Muscle of leg (tissue), 11 donors: ENCODE measurements around the gene SEL1L. TPM values are rescaled to one million over a fixed set of nuclear protein-coding genes. Genes with fewer than 3 reads are reported as not detected.

Experiments used
- DNase-seq: peaks from one replicate; pipeline ENCODE4 v3.0.0; 2013
- H3K27ac ChIP-seq: one replicate; pipeline ENCODE4 v1.5.1; 2013; ENCODE audit warnings: mild to moderate bottlenecking, low read length, control low read depth
- H3K27me3 ChIP-seq: one replicate; pipeline ENCODE4 v1.6.1; 2013; ENCODE audit warnings: low read length; ENCODE audit not compliant: control insufficient read depth, insufficient read depth
- H3K36me3 ChIP-seq: one replicate; pipeline ENCODE4 v1.6.1; 2013; ENCODE audit warnings: low read length; ENCODE audit not compliant: control insufficient read depth, insufficient read depth
- H3K4me1 ChIP-seq: one replicate; pipeline ENCODE4 v1.6.1; 2013; ENCODE audit warnings: low read length; ENCODE audit not compliant: control insufficient read depth, insufficient read depth
- H3K4me3 ChIP-seq: one replicate; pipeline ENCODE4 v1.5.1; 2013; ENCODE audit warnings: low read length, control low read depth
- H3K9me3 ChIP-seq: replicated peaks from 2 replicates; pipeline ENCODE4 v1.6.1; 2013; ENCODE audit warnings: low read depth, low read length; ENCODE audit not compliant: control insufficient read depth
- WGBS: methylation state at CpG from one replicate; pipeline ENCODE4 v1.1.5; 2013; ENCODE audit warnings: missing lambda C conversion rate; ENCODE audit not compliant: insufficient coverage; 5-methylcytosine and 5-hydroxymethylcytosine counted together
- polyA plus RNA-seq, 8 donors: library from polyadenylated mRNA; unstranded; fragments of 120-200 nt; gene quantifications; one replicate each; pipeline versions ENCODE4 v1.2.1 to v1.2.3, GENCODE V29; 2013; ENCODE audit warnings: inconsistent platforms in 1 of 8, low replicate concordance in 1 of 8; ENCODE audit not compliant: insufficient read length in 8 of 8, insufficient read depth in 1 of 8
- total RNA-seq: library from RNA; stranded (reverse); fragments of 120-200 nt; gene quantifications from one replicate; pipeline ENCODE4 v1.2.4, GENCODE V29; 2013

Gene SEL1L
- total and polyA plus RNA-seq, 9 donors, result 22.2 to 48.1 (median 36.1) TPM

GRCh38 chr14:81534510-81535074 is 939 bp upstream of the SEL1L start:
- Histone ChIP-seq H3K9me3 (no peaks in the 10 kb centered on the region), H3K4me1 (peaks cover 2% of the 10 kb centered on the region), H3K27me3 (no peaks in the 10 kb centered on the region), H3K27ac (no peak overlapping the region), H3K36me3 (peaks cover 2% of the 10 kb centered on the region), H3K4me3 (no peak overlapping the region)
- WGBS, result 97% methylated on average over 8 of the region's 8 CpGs
- DNase-seq, result peak; percentile 4

GRCh38 chr14:81533212-81533535 is 479 bp downstream of the SEL1L start:
- Histone ChIP-seq H3K4me3 (peak overlapping the region; percentile 98), H3K9me3 (no peaks in the 10 kb centered on the region), H3K36me3 (peaks cover 2% of the 10 kb centered on the region), H3K27me3 (no peaks in the 10 kb centered on the region), H3K4me1 (peaks cover 2% of the 10 kb centered on the region), H3K27ac (peak overlapping the region; percentile 73)
- no peak for DNase-seq
- WGBS, result 7% methylated on average over 3 of the region's 10 CpGs

- H3K27me3 ChIP-seq, result no peaks in the 10 kb centered on the region
- peaks cover 2% of the 10 kb centered on the region for H3K4me1 ChIP-seq
- no peak overlapping the region for H3K27ac ChIP-seq
- WGBS, result no CpG with 5 or more reads among the region's 2 CpGs
- no peak for DNase-seq
- no peaks in the 10 kb centered on the region for H3K9me3 ChIP-seq
- peaks cover 13% of the 10 kb centered on the region for H3K36me3 ChIP-seq
- no peak overlapping the region for H3K4me3 ChIP-seq
These were observed 4.3 kb downstream of the SEL1L start for GRCh38 chr14:81529391-81529790.

- H3K36me3 ChIP-seq, result peaks cover 21% of the 10 kb centered on the region
- H3K27me3 ChIP-seq, result no peaks in the 10 kb centered on the region
- H3K4me3 ChIP-seq, result no peak overlapping the region
- H3K9me3 ChIP-seq, result no peaks in the 10 kb centered on the region
- DNase-seq, result no peak
- H3K4me1 ChIP-seq, result no peaks in the 10 kb centered on the region
- no CpG with 5 or more reads among the region's 1 CpG for WGBS
- no peak overlapping the region for H3K27ac ChIP-seq
These were observed 8.5 kb downstream of the SEL1L start for GRCh38 chr14:81525129-81525528.

- DNase-seq, result no peak
- Histone ChIP-seq H3K27me3 (no peaks in the 10 kb centered on the region), H3K4me3 (no peak overlapping the region), H3K27ac (no peak overlapping the region), H3K4me1 (no peaks in the 10 kb centered on the region), H3K9me3 (no peaks in the 10 kb centered on the region), H3K36me3 (peaks cover 33% of the 10 kb centered on the region)
- WGBS, result 100% methylated on average over 2 of the region's 2 CpGs
These were observed 10.0 kb downstream of the SEL1L start for GRCh38 chr14:81523616-81524015.

GRCh38 chr14:81523016-81523415 is 10.6 kb downstream of the SEL1L start:
- no peak overlapping the region for H3K4me3 ChIP-seq
- H3K9me3 ChIP-seq, result no peaks in the 10 kb centered on the region
- DNase-seq, result no peak
- H3K36me3 ChIP-seq, result peaks cover 35% of the 10 kb centered on the region
- H3K27me3 ChIP-seq, result no peaks in the 10 kb centered on the region
- H3K27ac ChIP-seq, result no peak overlapping the region
- H3K4me1 ChIP-seq, result peaks cover 1% of the 10 kb centered on the region
- WGBS, result no CpG with 5 or more reads among the region's 4 CpGs

GRCh38 chr14:81521356-81521755 is 12.3 kb downstream of the SEL1L start:
- Histone ChIP-seq H3K4me1 (peaks cover 12% of the 10 kb centered on the region), H3K4me3 (no peak overlapping the region), H3K36me3 (peaks cover 34% of the 10 kb centered on the region), H3K9me3 (no peaks in the 10 kb centered on the region), H3K27me3 (no peaks in the 10 kb centered on the region), H3K27ac (no peak overlapping the region)
- no peak for DNase-seq
- no CpG with 5 or more reads among the region's 4 CpGs for WGBS

- Histone ChIP-seq H3K4me3 (no peak overlapping the region), H3K36me3 (peaks cover 39% of the 10 kb centered on the region), H3K27ac (peak overlapping the region; percentile 42), H3K27me3 (no peaks in the 10 kb centered on the region), H3K9me3 (no peaks in the 10 kb centered on the region), H3K4me1 (peaks cover 12% of the 10 kb centered on the region)
- 77% methylated on average over 2 of the region's 3 CpGs for WGBS
- peak; percentile 73 for DNase-seq
These were observed 14.2 kb downstream of the SEL1L start for GRCh38 chr14:81519200-81520011.

- Histone ChIP-seq H3K27ac (peak overlapping the region; percentile 7), H3K36me3 (peaks cover 45% of the 10 kb centered on the region), H3K9me3 (no peaks in the 10 kb centered on the region), H3K4me1 (peaks cover 12% of the 10 kb centered on the region), H3K27me3 (no peaks in the 10 kb centered on the region), H3K4me3 (no peak overlapping the region)
- 40% methylated on average over 3 of the region's 7 CpGs for WGBS
- DNase-seq, result peak; percentile 32
These were observed 15.8 kb downstream of the SEL1L start for GRCh38 chr14:81517798-81518398.

- Histone ChIP-seq H3K27ac (peak overlapping the region; percentile 56), H3K36me3 (peaks cover 48% of the 10 kb centered on the region), H3K4me1 (peaks cover 12% of the 10 kb centered on the region)
These were observed 16.5 kb downstream of the SEL1L start for GRCh38 chr14:81516986-81517797.

More at GRCh38 chr14:81516986-81517797, 16.5 kb downstream of the SEL1L start:
- WGBS, result 30% methylated on average over 1 of the region's 2 CpGs
- no peaks in the 10 kb centered on the region for H3K27me3 ChIP-seq
- no peak overlapping the region for H3K4me3 ChIP-seq
- no peaks in the 10 kb centered on the region for H3K9me3 ChIP-seq
- peak; percentile 81 for DNase-seq
